ENCODE data around the gene GJC2. TPM values are rescaled to one million over a fixed set of nuclear protein-coding genes. Genes with fewer than 3 reads are reported as not detected.
"Not testable (repeated sequence)": the region's sequence is repeated elsewhere in the genome, so short reads cannot be mapped to it uniquely, and the experiment has no call there.

The GJC2 gene
- polyA plus RNA-seq, 1 donor (not counting 4 experiments of a cell fraction or from before 2014, with no cell fraction given) = 0.58 TPM

GRCh38 chr1:228185641-228185965 is 35.9 kb downstream of the GJC2 start:
- H3K36me3 ChIP-seq (ENCODE audit: control insufficient read depth in 2 of 2, extremely low read depth in 1 of 2, insufficient read depth in 2 of 2, low read length in 2 of 2) = no peaks in the 10 kb centered on the region
- no peak overlapping the region for H3K4me2 ChIP-seq (ENCODE audit: control insufficient read depth, extremely low read depth, insufficient read depth, low read depth, low read length)
- no peaks in the 10 kb centered on the region for H3K4me1 ChIP-seq (ENCODE audit: control insufficient read depth, extremely low read depth, insufficient read depth, low read length)
- H2AFZ ChIP-seq (ENCODE audit: control insufficient read depth, low read length) = no peak overlapping the region
- H3K4me3 ChIP-seq (ENCODE audit: control insufficient read depth in 2 of 3, extremely low read depth in 1 of 3, insufficient read depth in 2 of 3, low read depth in 1 of 3, low read length in 3 of 3) = no peak overlapping the region
- no peaks in the 10 kb centered on the region for H3K79me2 ChIP-seq (ENCODE audit: control insufficient read depth, insufficient read depth, low read length)
- DNase-seq (ENCODE audit: low read depth, low spot score) = no peak
- dilution Hi-C loops (cut with MboI; ENCODE audit: extremely low pct_ligation_motif_present, low sequenced_read_pairs) = no loop called here
- no peak overlapping the region for H3K27ac ChIP-seq (ENCODE audit: control insufficient read depth, insufficient read depth, low read length)
- no peaks in the 10 kb centered on the region for H4K20me1 ChIP-seq (ENCODE audit: control insufficient read depth, extremely low read depth, insufficient read depth, low read length)
- H3K9me1 ChIP-seq (ENCODE audit: control insufficient read depth, extremely low read depth, insufficient read depth, low read length) = no peaks in the 10 kb centered on the region
- H3K9ac ChIP-seq (ENCODE audit: control insufficient read depth, extremely low read depth, insufficient read depth, low read length) = no peak overlapping the region
- H3K27me3 ChIP-seq (ENCODE audit: control insufficient read depth, extremely low read depth, insufficient read depth, low read length) = no peaks in the 10 kb centered on the region
- FAIRE-seq = no peak
- TF ChIP-seq, protein P1, sequence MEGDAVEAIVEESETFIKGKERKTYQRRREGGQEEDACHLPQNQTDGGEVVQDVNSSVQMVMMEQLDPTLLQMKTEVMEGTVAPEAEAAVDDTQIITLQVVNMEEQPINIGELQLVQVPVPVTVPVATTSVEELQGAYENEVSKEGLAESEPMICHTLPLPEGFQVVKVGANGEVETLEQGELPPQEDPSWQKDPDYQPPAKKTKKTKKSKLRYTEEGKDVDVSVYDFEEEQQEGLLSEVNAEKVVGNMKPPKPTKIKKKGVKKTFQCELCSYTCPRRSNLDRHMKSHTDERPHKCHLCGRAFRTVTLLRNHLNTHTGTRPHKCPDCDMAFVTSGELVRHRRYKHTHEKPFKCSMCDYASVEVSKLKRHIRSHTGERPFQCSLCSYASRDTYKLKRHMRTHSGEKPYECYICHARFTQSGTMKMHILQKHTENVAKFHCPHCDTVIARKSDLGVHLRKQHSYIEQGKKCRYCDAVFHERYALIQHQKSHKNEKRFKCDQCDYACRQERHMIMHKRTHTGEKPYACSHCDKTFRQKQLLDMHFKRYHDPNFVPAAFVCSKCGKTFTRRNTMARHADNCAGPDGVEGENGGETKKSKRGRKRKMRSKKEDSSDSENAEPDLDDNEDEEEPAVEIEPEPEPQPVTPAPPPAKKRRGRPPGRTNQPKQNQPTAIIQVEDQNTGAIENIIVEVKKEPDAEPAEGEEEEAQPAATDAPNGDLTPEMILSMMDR (optimal IDR thresholded peaks at IDR 0.05 in 1 of 3, IDR thresholded peaks at IDR 0.05 in 1 of 3, conservative IDR thresholded peaks at IDR 0.05 in 1 of 3; ENCODE audit: extremely low read depth in 1 of 3, insufficient read depth in 2 of 3, low read length in 3 of 3) = no peak
- no peak for TF ChIP-seq EZH2 (IDR thresholded peaks at IDR 0.05; ENCODE audit: low read length)
- H3K9me3 ChIP-seq (ENCODE audit: control insufficient read depth, low read depth, low read length) = no peaks in the 10 kb centered on the region

DNA sequence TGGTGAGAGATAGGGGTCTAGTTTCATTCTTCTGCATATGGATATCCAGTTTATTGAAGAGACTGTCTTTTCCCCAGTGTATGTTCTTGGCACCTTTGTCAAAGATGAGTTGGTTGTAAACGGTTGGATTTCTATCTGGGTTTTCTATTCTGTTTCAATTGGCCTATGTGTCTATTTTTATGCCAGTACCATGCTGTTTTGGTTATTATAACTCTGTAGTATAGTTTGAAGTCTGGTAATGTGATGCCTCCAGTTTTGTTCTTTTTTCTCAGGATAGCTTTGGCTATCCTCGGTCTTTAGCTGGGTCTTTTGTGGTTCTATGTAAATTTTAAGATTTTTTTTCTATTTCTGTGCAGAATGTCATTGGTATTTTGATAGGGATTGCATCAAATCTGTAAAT is 38.5 kb downstream of the GJC2 start:
- dilution Hi-C loops (cut with MboI; ENCODE audit: extremely low pct_ligation_motif_present, low sequenced_read_pairs); FAIRE-seq; H3K4me3 ChIP-seq (ENCODE audit: control insufficient read depth in 2 of 3, extremely low read depth in 1 of 3, insufficient read depth in 2 of 3, low read depth in 1 of 3, low read length in 3 of 3); H3K9me1 ChIP-seq (ENCODE audit: control insufficient read depth, extremely low read depth, insufficient read depth, low read length); DNase-seq (ENCODE audit: low read depth, low spot score); H3K4me1 ChIP-seq (ENCODE audit: control insufficient read depth, extremely low read depth, insufficient read depth, low read length); H3K9ac ChIP-seq (ENCODE audit: control insufficient read depth, extremely low read depth, insufficient read depth, low read length); H4K20me1 ChIP-seq (ENCODE audit: control insufficient read depth, extremely low read depth, insufficient read depth, low read length); H3K9me3 ChIP-seq (ENCODE audit: control insufficient read depth, low read depth, low read length); H3K36me3 ChIP-seq (ENCODE audit: control insufficient read depth in 2 of 2, extremely low read depth in 1 of 2, insufficient read depth in 2 of 2, low read length in 2 of 2); H3K79me2 ChIP-seq (ENCODE audit: control insufficient read depth, insufficient read depth, low read length); H3K27ac ChIP-seq (ENCODE audit: control insufficient read depth, insufficient read depth, low read length); H2AFZ ChIP-seq (ENCODE audit: control insufficient read depth, low read length); H3K4me2 ChIP-seq (ENCODE audit: control insufficient read depth, extremely low read depth, insufficient read depth, low read depth, low read length); H3K27me3 ChIP-seq (ENCODE audit: control insufficient read depth, extremely low read depth, insufficient read depth, low read length): not testable (repeated sequence)

GRCh38 chr1:228190182-228190581 is 40.5 kb downstream of the GJC2 start:
- DNase-seq (ENCODE audit: low read depth, low spot score) = no peak
- Histone ChIP-seq H3K4me3 (ENCODE audit: control insufficient read depth in 2 of 3, extremely low read depth in 1 of 3, insufficient read depth in 2 of 3, low read depth in 1 of 3, low read length in 3 of 3) (no peak overlapping the region), H4K20me1 (ENCODE audit: control insufficient read depth, extremely low read depth, insufficient read depth, low read length) (no peaks in the 10 kb centered on the region), H3K4me1 (ENCODE audit: control insufficient read depth, extremely low read depth, insufficient read depth, low read length) (no peaks in the 10 kb centered on the region), H3K9ac (ENCODE audit: control insufficient read depth, extremely low read depth, insufficient read depth, low read length) (no peak overlapping the region), H3K27ac (ENCODE audit: control insufficient read depth, insufficient read depth, low read length) (no peak overlapping the region), H3K79me2 (ENCODE audit: control insufficient read depth, insufficient read depth, low read length) (no peaks in the 10 kb centered on the region), H3K9me3 (ENCODE audit: control insufficient read depth, low read depth, low read length) (no peaks in the 10 kb centered on the region), H2AFZ (ENCODE audit: control insufficient read depth, low read length) (no peak overlapping the region), H3K4me2 (ENCODE audit: control insufficient read depth, extremely low read depth, insufficient read depth, low read depth, low read length) (no peak overlapping the region), H3K36me3 (ENCODE audit: control insufficient read depth in 2 of 2, extremely low read depth in 1 of 2, insufficient read depth in 2 of 2, low read length in 2 of 2) (no peaks in the 10 kb centered on the region), H3K9me1 (ENCODE audit: control insufficient read depth, extremely low read depth, insufficient read depth, low read length) (no peaks in the 10 kb centered on the region), H3K27me3 (ENCODE audit: control insufficient read depth, extremely low read depth, insufficient read depth, low read length) (no peaks in the 10 kb centered on the region)
- TF ChIP-seq, protein P1 (optimal IDR thresholded peaks at IDR 0.05 in 1 of 3, IDR thresholded peaks at IDR 0.05 in 1 of 3, conservative IDR thresholded peaks at IDR 0.05 in 1 of 3; ENCODE audit: extremely low read depth in 1 of 3, insufficient read depth in 2 of 3, low read length in 3 of 3) = no peak
- TF ChIP-seq EZH2 (IDR thresholded peaks at IDR 0.05; ENCODE audit: low read length) = no peak
- dilution Hi-C loops (cut with MboI; ENCODE audit: extremely low pct_ligation_motif_present, low sequenced_read_pairs) = no loop called here
- no peak for FAIRE-seq

Data from keratinocyte (primary cell).